ENCODE data around the gene ZNF334. TPM values are rescaled to one million over a fixed set of nuclear protein-coding genes. Genes with fewer than 3 reads are reported as not detected.
A peak's percentile ranks its signal among the peaks of the same experiment; 100 is the strongest.

The ZNF334 gene
- total RNA-seq, 6 experiments from 2014 or later: 0.55 to 2.8 (median 1.3) TPM

GRCh38 chr20:46520976-46521579 lies 7.7 kb upstream of the ZNF334 start:
- TF ChIP-seq, protein P1, sequence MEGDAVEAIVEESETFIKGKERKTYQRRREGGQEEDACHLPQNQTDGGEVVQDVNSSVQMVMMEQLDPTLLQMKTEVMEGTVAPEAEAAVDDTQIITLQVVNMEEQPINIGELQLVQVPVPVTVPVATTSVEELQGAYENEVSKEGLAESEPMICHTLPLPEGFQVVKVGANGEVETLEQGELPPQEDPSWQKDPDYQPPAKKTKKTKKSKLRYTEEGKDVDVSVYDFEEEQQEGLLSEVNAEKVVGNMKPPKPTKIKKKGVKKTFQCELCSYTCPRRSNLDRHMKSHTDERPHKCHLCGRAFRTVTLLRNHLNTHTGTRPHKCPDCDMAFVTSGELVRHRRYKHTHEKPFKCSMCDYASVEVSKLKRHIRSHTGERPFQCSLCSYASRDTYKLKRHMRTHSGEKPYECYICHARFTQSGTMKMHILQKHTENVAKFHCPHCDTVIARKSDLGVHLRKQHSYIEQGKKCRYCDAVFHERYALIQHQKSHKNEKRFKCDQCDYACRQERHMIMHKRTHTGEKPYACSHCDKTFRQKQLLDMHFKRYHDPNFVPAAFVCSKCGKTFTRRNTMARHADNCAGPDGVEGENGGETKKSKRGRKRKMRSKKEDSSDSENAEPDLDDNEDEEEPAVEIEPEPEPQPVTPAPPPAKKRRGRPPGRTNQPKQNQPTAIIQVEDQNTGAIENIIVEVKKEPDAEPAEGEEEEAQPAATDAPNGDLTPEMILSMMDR (IDR thresholded peaks at IDR 0.05): peak; percentile 63 to 72 (median 68)
- no peak for TF ChIP-seq POLR2A (IDR thresholded peaks at IDR 0.05)
- DNase-seq (peak; percentile 51 to 58 (median 56)), ATAC-seq (peak; percentile 87 to 98 (median 94))
- Histone ChIP-seq H3K27me3 (no peaks in the 10 kb centered on the region), H3K4me3 (no peak overlapping the region), H3K27ac (no peak overlapping the region), H3K9me3 (no peaks in the 10 kb centered on the region), H3K36me3 (no peaks in the 10 kb centered on the region), H3K4me1 (no peaks in the 10 kb centered on the region)
- 39% methylated on average over 2 of the region's 4 CpGs for WGBS (ENCODE audit: insufficient coverage, low coverage, low lambda C conversion rate, missing lambda C conversion rate)
- intact Hi-C loops (cut with DNase I): no loop called here

DNA sequence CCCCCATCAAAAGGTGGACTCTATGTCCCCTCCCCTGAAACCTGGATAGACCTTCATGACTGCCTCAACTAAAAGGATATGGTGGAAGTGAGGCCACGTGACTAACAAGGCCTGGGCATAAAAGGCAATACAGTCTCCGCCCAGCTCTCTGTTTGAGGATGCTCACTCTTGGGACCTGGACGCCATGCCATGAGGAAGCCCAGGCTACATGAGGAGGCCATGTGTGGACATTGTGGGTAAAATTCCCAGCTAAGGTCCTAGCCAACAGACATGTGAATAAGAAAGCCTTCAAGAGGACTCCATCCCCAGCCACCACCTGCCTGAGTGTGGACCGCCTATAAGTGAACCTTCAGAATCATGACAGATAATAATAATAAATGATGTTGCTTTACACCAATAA lies 7.2 kb upstream of the ZNF334 start:
- 59% methylated on average over 3 of the region's 4 CpGs for WGBS (ENCODE audit: insufficient coverage, low coverage, low lambda C conversion rate, missing lambda C conversion rate)
- Histone ChIP-seq H3K9me3 (no peaks in the 10 kb centered on the region), H3K4me1 (no peaks in the 10 kb centered on the region), H3K27me3 (no peaks in the 10 kb centered on the region), H3K36me3 (no peaks in the 10 kb centered on the region), H3K27ac (no peak overlapping the region), H3K4me3 (no peak overlapping the region)
- intact Hi-C loops (cut with DNase I): no loop called here
- TF ChIP-seq, protein P1 (IDR thresholded peaks at IDR 0.05): no peak
- ATAC-seq: no peak
- DNase-seq: no peak

GRCh38 chr20:46519471-46520068 lies 6.2 kb upstream of the ZNF334 start:
- TF ChIP-seq POLR2A (IDR thresholded peaks at IDR 0.05): no peak
- TF ChIP-seq, protein P1 (IDR thresholded peaks at IDR 0.05): no peak
- DNase-seq (no peak), ATAC-seq (no peak)
- intact Hi-C loops (cut with DNase I): no loop called here
- Histone ChIP-seq H3K4me1 (no peaks in the 10 kb centered on the region), H3K36me3 (no peaks in the 10 kb centered on the region), H3K9me3 (no peaks in the 10 kb centered on the region), H3K4me3 (no peak overlapping the region), H3K27me3 (no peaks in the 10 kb centered on the region), H3K27ac (no peak overlapping the region)
- 54% methylated on average over 3 of the region's 3 CpGs for WGBS (ENCODE audit: insufficient coverage, low coverage, low lambda C conversion rate, missing lambda C conversion rate)

DNA sequence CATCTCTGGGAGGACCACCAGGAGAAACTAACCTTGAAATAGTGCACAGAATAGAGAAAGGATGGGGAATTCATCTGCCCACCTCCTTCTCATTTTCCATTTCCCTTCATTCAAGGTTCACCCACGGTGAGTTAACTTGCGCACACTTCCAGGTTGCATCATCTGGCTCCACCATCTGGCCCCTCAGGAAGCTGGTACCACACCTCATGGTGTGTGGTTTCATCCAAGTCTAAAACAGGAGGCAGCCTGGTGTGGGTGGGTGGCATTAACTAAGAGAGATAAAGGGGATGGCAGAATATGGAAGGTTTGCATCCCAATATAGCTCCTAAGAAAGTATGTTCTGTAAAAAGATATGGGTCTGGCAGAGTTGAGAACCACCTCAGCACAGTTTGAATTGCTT lies 3.8 kb downstream of the ZNF334 start:
- ATAC-seq (no peak), DNase-seq (no peak)
- intact Hi-C loops (cut with DNase I): no loop called here
- peaks cover 0 to 5% (median 0%) of the 10 kb centered on the region in 4 donors for H3K4me1 ChIP-seq
- no peaks in the 10 kb centered on the region for H3K36me3 ChIP-seq
- H3K27ac ChIP-seq: no peak overlapping the region
- H3K4me3 ChIP-seq: no peak overlapping the region
- no peaks in the 10 kb centered on the region for H3K9me3 ChIP-seq
- TF ChIP-seq POLR2A (IDR thresholded peaks at IDR 0.05): no peak
- TF ChIP-seq, protein P1 (IDR thresholded peaks at IDR 0.05): no peak
- WGBS (ENCODE audit: insufficient coverage, low coverage, low lambda C conversion rate, missing lambda C conversion rate): 73% methylated on average over 2 of the region's 2 CpGs
- no peaks in the 10 kb centered on the region for H3K27me3 ChIP-seq
